K562 (cell line): ENCODE results near the gene ODAD4. TPM values are rescaled to one million over a fixed set of nuclear protein-coding genes. Genes with fewer than 3 reads are reported as not detected.

Experiments used
- CEBPG ChIP-seq, 3 experiments: fragments of 200-800 bp in 1 of 3; sonication (Bioruptor generic) in 1 of 3; sonication (generic) in 1 of 3; formaldehyde crosslinking in 1 of 3; IDR thresholded peaks in 2 of 3; conservative IDR thresholded peaks in 1 of 3; 2 replicates each; pipeline versions ENCODE4 v1.6.1 to v1.8.0; 2016 to 2022; ENCODE audit warnings: missing compliant biosample characterization in 2 of 3, missing genetic modification characterization in 2 of 3, mild to moderate bottlenecking in 1 of 3, missing genetic modification reagents in 1 of 3
- CXXC5 ChIP-seq: fragments of 250-450 bp; sonication (Bioruptor Pico); IDR thresholded peaks from 2 replicates; pipeline ENCODE4 v1.8.0; 2022; ENCODE audit warnings: inconsistent platforms, mild to moderate bottlenecking, moderate library complexity
- EGR1 ChIP-seq: fragments of 450-650 bp; conservative IDR thresholded peaks from 2 replicates; pipeline ENCODE4 v1.6.1; 2017; ENCODE audit warnings: mild to moderate bottlenecking
- ELF1 ChIP-seq: fragments of 200-800 bp; sonication (Bioruptor generic); IDR thresholded peaks from 2 replicates; pipeline ENCODE4 v1.6.1; 2016; ENCODE audit warnings: missing genetic modification characterization, missing compliant biosample characterization
- ELF2 ChIP-seq: fragments of 250-450 bp; sonication (Bioruptor Pico); IDR thresholded peaks from 2 replicates; pipeline ENCODE4 v1.5.0; 2021; ENCODE audit warnings: mild to moderate bottlenecking
- ESRRB ChIP-seq: fragments of 250-450 bp; sonication (Bioruptor Pico); IDR thresholded peaks from 2 replicates; pipeline ENCODE4 v1.5.0; 2020; ENCODE audit warnings: mild to moderate bottlenecking, moderate library complexity, borderline replicate concordance
- ETV6 ChIP-seq, 3 experiments: fragments of 150-350 bp in 1 of 3; sonication (generic) in 1 of 3; formaldehyde crosslinking in 1 of 3; IDR thresholded peaks; 2 replicates each; pipeline versions ENCODE4 v1.6.1 to v1.8.0; 2014 to 2022; ENCODE audit warnings: borderline replicate concordance in 2 of 3, low read depth in 2 of 3, antibody characterized with exemption in 1 of 3, low read length in 1 of 3, mild to moderate bottlenecking in 1 of 3, missing genetic modification reagents in 1 of 3
- JUN ChIP-seq, 2 experiments: sonication (generic) in 1 of 2; formaldehyde crosslinking in 1 of 2; IDR thresholded peaks; 2 replicates each; pipeline versions ENCODE4 v1.6.1 to v1.8.0; 2012 to 2022; ENCODE audit warnings: borderline replicate concordance in 2 of 2, mild to moderate bottlenecking in 2 of 2, improper control_type of control experiment in 1 of 2, low read depth in 1 of 2, low read length in 1 of 2, missing genetic modification reagents in 1 of 2
- KDM1A ChIP-seq, 2 experiments: fragments of 450-650 bp; IDR thresholded peaks; 2 replicates each; pipeline ENCODE4 v1.6.1; 2016; ENCODE audit warnings: mild to moderate bottlenecking in 2 of 2
- MEIS2 ChIP-seq: fragments of 450-650 bp; IDR thresholded peaks from 2 replicates; pipeline ENCODE4 v1.6.1; 2014; ENCODE audit warnings: mild to moderate bottlenecking; ENCODE audit not compliant: partially characterized antibody
- NBN ChIP-seq: fragments of 450-650 bp; IDR thresholded peaks from 2 replicates; pipeline ENCODE4 v1.6.1; 2016; ENCODE audit warnings: low read depth, mild to moderate bottlenecking
- NEUROD1 ChIP-seq: fragments of 150-350 bp; IDR thresholded peaks from 2 replicates; pipeline ENCODE4 v1.6.1; 2014; ENCODE audit warnings: borderline replicate concordance, low read length, low read depth; ENCODE audit not compliant: partially characterized antibody
- PRDM10 ChIP-seq: fragments of 450-650 bp; IDR thresholded peaks from 2 replicates; pipeline ENCODE4 v1.6.1; 2018; ENCODE audit not compliant: partially characterized antibody
- PREB ChIP-seq: sonication (generic); formaldehyde crosslinking; IDR thresholded peaks from 2 replicates; pipeline ENCODE4 v1.8.1; 2023; ENCODE audit warnings: mild to moderate bottlenecking, missing genetic modification reagents
- RBFOX2 ChIP-seq: fragments of 200-400 bp; formaldehyde crosslinking; IDR thresholded peaks from 2 replicates; pipeline ENCODE4 v1.6.1; 2017; ENCODE audit warnings: low read depth, mild to moderate bottlenecking, low read length, moderate library complexity
- SMAD3 ChIP-seq: fragments of 450-650 bp; formaldehyde crosslinking; conservative IDR thresholded peaks from 2 replicates; pipeline ENCODE4 v1.4.0; 2020; ENCODE audit warnings: mild to moderate bottlenecking
- SMARCA4 ChIP-seq: fragments of 450-650 bp; IDR thresholded peaks from 2 replicates; pipeline ENCODE4 v1.6.1; 2016
- TEAD4 ChIP-seq, 2 experiments: sonication (generic) in 1 of 2; formaldehyde crosslinking in 1 of 2; IDR thresholded peaks; 2 replicates each; pipeline versions ENCODE4 v1.6.1 to v1.8.0; 2012 to 2022; ENCODE audit warnings: borderline replicate concordance in 1 of 2, inconsistent platforms in 1 of 2, low read length in 1 of 2, mild to moderate bottlenecking in 1 of 2, missing genetic modification reagents in 1 of 2
- ZNF239 ChIP-seq: fragments of 250-450 bp; sonication (Bioruptor Pico); IDR thresholded peaks from 2 replicates; pipeline ENCODE4 v1.4.0; 2020; ENCODE audit warnings: mild to moderate bottlenecking
- polyA plus RNA-seq, 8 experiments: library from polyadenylated mRNA; depleted of rRNA in 4 of 8; stranded (reverse) in 5 of 8; unstranded in 3 of 8; fragments of >200 nt; fragmentation: Nextera tagmentation in 2 of 8; fragmentation: Illumina TruSeq in 1 of 8; extraction: Ambion mirVana in 2 of 8; extraction: Trizol in 1 of 8; gene quantifications; 2 replicates each; pipeline versions ENCODE4 v1.2.1 to v1.2.3, GENCODE V29; 2011 to 2014; ENCODE audit warnings: inconsistent platforms in 1 of 8, missing spikeins in 1 of 8
- total RNA-seq, 7 experiments: library from RNA; depleted of rRNA in 6 of 7; stranded (reverse); fragments of >200 nt in 6 of 7; fragmentation: Illumina TruSeq in 2 of 7; extraction: Trizol in 2 of 7; gene quantifications; 2 replicates each; pipeline versions ENCODE4 v1.2.1 to v1.2.3, GENCODE V29; 2011 to 2021; ENCODE audit warnings: low replicate concordance in 1 of 7

The ODAD4 gene
- total and polyA plus RNA-seq, 9 of the 15 experiments (the other 6 are each of a cell fraction or from before 2014, with no cell fraction given) = 0.09 to 0.98 (median 0.51) TPM

- TF ChIP-seq PRDM10 = peak; percentile 65
- peak; percentile 89 for TF ChIP-seq ELF1 (tag)
- peak; percentile 51; the same call in 1 of the 2 replicates for TF ChIP-seq SMARCA4
- peak; percentile 91 for TF ChIP-seq RBFOX2
- peak; percentile 44 for TF ChIP-seq ZNF239 (CRISPR knock-in tag)
- peak; percentile 81 for TF ChIP-seq CXXC5 (CRISPR knock-in tag)
- TF ChIP-seq SMAD3 (CRISPR knock-in tag) = no peak
- peak; percentile 74; the same call in 1 of the 2 replicates for TF ChIP-seq CEBPG (CRISPR knock-in tag; IDR thresholded peaks at IDR 0.05)
- TF ChIP-seq CEBPG (tag; conservative IDR thresholded peaks at IDR 0.05 in 1 of 2, IDR thresholded peaks at IDR 0.05 in 1 of 2) = peak in 1 of 2 experiments; percentile 34; a peak in 2 of 4 replicates
- TF ChIP-seq KDM1A (IDR thresholded peaks at IDR 0.05) = peak; percentile 55 to 66; a peak in 3 of 4 replicates
- TF ChIP-seq PREB (CRISPR knock-in tag) = 0 out of 2 replicates have a peak, but pooled peaks have one; percentile 17
- peak; percentile 37; the same call in 1 of the 2 replicates for TF ChIP-seq JUN (IDR thresholded peaks at IDR 0.05; ENCODE audit: borderline replicate concordance, low read depth, low read length)
- TF ChIP-seq JUN (CRISPR knock-in tag; IDR thresholded peaks at IDR 0.05; ENCODE audit: borderline replicate concordance) = no peak
- peak; percentile 92 for TF ChIP-seq EGR1
- TF ChIP-seq ETV6 (IDR thresholded peaks at IDR 0.05; ENCODE audit: borderline replicate concordance in 1 of 2, low read depth in 2 of 2, low read length in 1 of 2) = no peak; a peak in 1 of 4 replicates
- no peak for TF ChIP-seq ETV6 (CRISPR knock-in tag; IDR thresholded peaks at IDR 0.05; ENCODE audit: borderline replicate concordance)
- TF ChIP-seq NEUROD1 = no peak
- 0 out of 2 replicates have a peak, but pooled peaks have one; percentile 28 for TF ChIP-seq TEAD4 (IDR thresholded peaks at IDR 0.05; ENCODE audit: low read length)
- TF ChIP-seq TEAD4 (CRISPR knock-in tag; IDR thresholded peaks at IDR 0.05; ENCODE audit: borderline replicate concordance) = no peak
- TF ChIP-seq ELF2 (CRISPR knock-in tag) = 0 out of 2 replicates have a peak, but pooled peaks have one; percentile 29
- TF ChIP-seq MEIS2 = peak; percentile 94
- no peak for TF ChIP-seq ESRRB (CRISPR knock-in tag)
- TF ChIP-seq NBN = peak; percentile 88
These were observed at the start of gene ODAD4 (continued) for GRCh38 chr17:41930009-41930832.
